CD4-positive, alpha-beta memory T cell (primary cell): ENCODE measurements around the gene RAPGEF3. TPM values are rescaled to one million over a fixed set of nuclear protein-coding genes. Genes with fewer than 3 reads are reported as not detected.
A peak's percentile ranks its signal among the peaks of the same experiment; 100 is the strongest.

ENCODE experiments used
- CTCF ChIA-PET: fragments of 350-600 bp; sonication (Branson Sonifier 250); formaldehyde crosslinking; loops from one replicate; lab custom pipeline; 2021; ENCODE audit warnings: inconsistent platforms; ENCODE audit not compliant: partially characterized antibody; lab: Charles Lee
- POLR2A ChIA-PET: fragments of 350-600 bp; sonication (Branson Sonifier 250); formaldehyde crosslinking; loops from one replicate; lab custom pipeline; 2021; ENCODE audit not compliant: partially characterized antibody; lab: Charles Lee
- DNase-seq, 5 donors: peaks; one replicate each; pipeline versions ENCODE4 v3.0.0 to v3.0.0-alpha.2; 2020 to 2022; ENCODE audit warnings: mixed read lengths in 1 of 5
- H3K27ac ChIP-seq: one replicate; pipeline ENCODE4 v1.7.0; 2013; ENCODE audit warnings: low read depth, low read length
- H3K27me3 ChIP-seq: 2 replicates; pipeline ENCODE4 v1.7.0; 2013; ENCODE audit warnings: mild to moderate bottlenecking, low read length, moderate library complexity; ENCODE audit not compliant: insufficient read depth
- H3K36me3 ChIP-seq: 2 replicates; pipeline ENCODE4 v1.7.0; 2013; ENCODE audit warnings: mild to moderate bottlenecking, low read length, moderate library complexity; ENCODE audit not compliant: insufficient read depth
- H3K4me1 ChIP-seq: 2 replicates; pipeline ENCODE4 v1.7.0; 2013; ENCODE audit warnings: mild to moderate bottlenecking, low read length, moderate library complexity; ENCODE audit not compliant: insufficient read depth
- H3K4me3 ChIP-seq, 2 donors: one replicate each; pipeline ENCODE4 v1.7.0; 2013; ENCODE audit warnings: low read length in 2 of 2, mild to moderate bottlenecking in 1 of 2
- H3K9me3 ChIP-seq, 2 donors: one replicate each; pipeline ENCODE4 v1.7.0; 2013; ENCODE audit warnings: low read length in 2 of 2, control low read depth in 1 of 2; ENCODE audit not compliant: control insufficient read depth in 1 of 2
- H3K27ac Mint-ChIP-seq, 7 donors: one replicate each; pipeline ENCODE4 v1.8.0; 2020 to 2021; ENCODE audit warnings: mixed read lengths in 7 of 7, mild to moderate bottlenecking in 6 of 7, inconsistent platforms in 3 of 7, moderate library complexity in 3 of 7
- H3K27me3 Mint-ChIP-seq, 2 donors: one replicate each; pipeline ENCODE4 v1.8.0; 2020 to 2021; ENCODE audit warnings: mixed read lengths in 2 of 2
- H3K36me3 Mint-ChIP-seq, 2 donors: one replicate each; pipeline ENCODE4 v1.8.0; 2020 to 2021; ENCODE audit warnings: mixed read lengths in 2 of 2, inconsistent platforms in 1 of 2, mild to moderate bottlenecking in 1 of 2
- H3K4me1 Mint-ChIP-seq, 4 donors: one replicate each; pipeline ENCODE4 v1.8.0; 2020 to 2021; ENCODE audit warnings: mixed read lengths in 4 of 4, mild to moderate bottlenecking in 1 of 4
- H3K4me3 Mint-ChIP-seq, 8 donors: one replicate each; pipeline ENCODE4 v1.8.0; 2020 to 2021; ENCODE audit warnings: mixed read lengths in 8 of 8, mild to moderate bottlenecking in 7 of 8, moderate library complexity in 6 of 8, inconsistent platforms in 3 of 8
- H3K9me3 Mint-ChIP-seq, 8 donors: one replicate each; pipeline ENCODE4 v1.8.0; 2020 to 2021; ENCODE audit warnings: mixed read lengths in 8 of 8, mild to moderate bottlenecking in 5 of 8, inconsistent platforms in 3 of 8, moderate library complexity in 1 of 8
- intact Hi-C: fragments of 100-400 bp; cut with micrococcal nuclease; formaldehyde crosslinking; loops from one replicate; pipeline ENCODE4 v1.15.1; 2023
- polyA plus RNA-seq, 2 donors: library from polyadenylated mRNA; unstranded; fragments of 300-500 nt; fragmentation: Illumina TruSeq; gene quantifications; one replicate each; pipeline ENCODE4 v1.2.3, GENCODE V29; 2021
- total RNA-seq, 2 experiments: library from RNA; stranded (reverse); gene quantifications; one replicate each; pipeline ENCODE4 v1.2.3, GENCODE V29; 2021

Gene RAPGEF3
- total and polyA plus RNA-seq, 4 experiments from 2014 or later, result 0.14 to 0.39 (median 0.15) TPM; not detected in 1

DNA sequence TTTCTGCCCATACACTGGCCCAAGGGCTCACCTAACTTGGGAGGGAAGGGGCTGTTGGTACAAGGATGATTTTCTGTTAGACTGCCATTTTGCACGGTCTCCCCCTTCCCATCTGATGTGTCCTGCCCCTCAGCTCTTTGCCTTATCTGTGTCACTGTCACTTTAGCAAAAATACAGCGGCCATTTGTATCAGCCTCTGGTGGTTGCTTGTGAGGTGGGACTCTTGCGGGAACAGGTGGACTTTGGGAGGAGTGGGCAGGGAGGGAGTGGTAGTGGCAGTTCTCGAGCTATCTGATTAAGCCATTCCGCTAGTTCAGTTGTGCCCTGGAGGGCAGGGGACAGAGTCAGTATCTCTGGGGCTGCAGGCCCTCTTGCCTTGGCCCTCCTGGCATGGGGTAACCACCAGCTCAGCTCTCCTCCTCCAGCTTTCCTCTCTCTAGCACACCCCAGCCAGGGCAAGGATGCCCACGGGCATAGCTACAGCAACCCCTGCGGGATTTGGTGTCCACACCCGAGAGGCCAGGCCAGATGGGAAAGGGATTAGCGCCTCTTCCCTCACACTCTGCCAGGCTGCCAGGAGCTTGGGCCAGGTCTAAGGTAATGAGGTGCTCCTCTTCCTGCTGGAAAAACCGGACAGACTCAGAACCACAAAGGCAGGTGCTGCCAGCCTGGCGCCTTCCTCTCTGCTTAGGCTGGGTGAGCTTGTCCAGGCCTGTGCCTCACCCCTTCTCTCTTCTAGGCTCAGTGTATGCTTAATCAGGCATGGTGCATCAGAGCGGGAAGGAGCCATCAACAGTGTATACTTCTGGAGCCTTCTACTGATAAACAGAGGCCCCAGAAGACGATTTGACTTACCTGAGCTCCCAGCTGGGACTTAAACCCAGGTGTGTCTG, 23.0 kb upstream of the RAPGEF3 start:
- ChIA-PET CTCF (interaction anchor here (0.9 to 20.2 kb wide), 12 partner anchors 9 to 70 kb away, joined by 3 to 671 read pairs (median 6); partner anchors contain the start of gene RPAP3), POLR2A (interaction anchor here (0.6 to 6.2 kb wide), 8 partner anchors 9 to 56 kb away, joined by 3 to 41 read pairs (median 5); partner anchors contain the start of genes HDAC7 and SLC48A1)
- DNase-seq, result no peak
- Histone ChIP-seq H3K27ac (no peak overlapping the region), H3K36me3 (peaks cover 35% of the 10 kb centered on the region), H3K4me1 (peaks cover 4% of the 10 kb centered on the region), H3K4me3 (no peak overlapping the region), H3K27me3 (no peaks in the 10 kb centered on the region), H3K9me3 (no peaks in the 10 kb centered on the region)
- peaks cover 7 to 15% (median 9%) of the 10 kb centered on the region in 4 donors for H3K4me1 Mint-ChIP-seq
- H3K27ac Mint-ChIP-seq, result peak overlapping the region in 6 of 7 donors; percentile 35 to 84 (median 67)
- H3K27me3 Mint-ChIP-seq, result no peaks in the 10 kb centered on the region
- intact Hi-C loops, result no loop called here
- peaks cover 8 to 47% of the 10 kb centered on the region in 2 donors for H3K36me3 Mint-ChIP-seq
- no peaks in the 10 kb centered on the region for H3K9me3 Mint-ChIP-seq
- no peak overlapping the region for H3K4me3 Mint-ChIP-seq

DNA sequence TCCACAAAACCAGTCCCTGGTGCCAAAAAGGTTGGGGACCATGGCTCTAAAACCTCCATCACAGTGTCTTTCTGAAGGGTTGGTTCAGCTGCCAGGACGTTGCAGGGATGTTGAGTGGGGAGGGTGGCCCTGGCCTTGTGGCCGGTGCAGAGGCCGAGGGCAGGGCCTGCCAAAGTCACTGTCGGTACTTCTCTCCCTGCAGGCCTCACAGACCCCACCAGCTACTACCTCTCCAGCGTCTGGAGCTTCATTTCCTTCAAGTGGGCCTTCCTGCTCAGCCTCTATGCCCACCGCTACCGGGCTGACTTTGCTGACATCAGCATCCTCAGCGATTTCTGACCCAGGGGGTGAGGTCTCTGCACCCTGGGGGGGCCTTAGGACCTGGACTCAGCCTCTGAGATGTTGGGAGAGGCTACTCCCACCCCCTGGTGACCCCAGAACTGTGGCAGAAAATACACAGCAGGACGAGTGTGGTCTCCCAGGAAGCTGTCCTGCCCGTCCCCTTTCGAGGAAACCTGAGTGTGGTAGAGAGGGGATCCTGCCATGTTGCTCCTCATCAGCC, 21.3 kb upstream of the RAPGEF3 start:
- ChIA-PET POLR2A (interaction anchor here (0.7 to 6.2 kb wide), 10 partner anchors 17 to 58 kb away, joined by 3 to 41 read pairs (median 5); partner anchors contain the start of gene HDAC7), CTCF (interaction anchor here (0.8 to 20.2 kb wide), 17 partner anchors 10 to 114 kb away, joined by 3 to 671 read pairs (median 5); partner anchors contain the start of genes HDAC7 and RPAP3)
- H3K36me3 ChIP-seq, result peaks cover 18% of the 10 kb centered on the region
- peaks cover 7 to 20% (median 9%) of the 10 kb centered on the region in 4 donors for H3K4me1 Mint-ChIP-seq
- H3K4me3 Mint-ChIP-seq, result no peak overlapping the region
- no peak overlapping the region for H3K4me3 ChIP-seq
- H3K9me3 ChIP-seq, result no peaks in the 10 kb centered on the region
- H3K9me3 Mint-ChIP-seq, result no peaks in the 10 kb centered on the region
- no peaks in the 10 kb centered on the region for H3K27me3 ChIP-seq
- H3K4me1 ChIP-seq, result peaks cover 4% of the 10 kb centered on the region
- no peak overlapping the region for H3K27ac ChIP-seq
- H3K36me3 Mint-ChIP-seq, result peaks cover 5 to 30% of the 10 kb centered on the region in 2 donors
- intact Hi-C loops, result loop anchor here (1.0 to 2.0 kb wide), 5 partner anchors 29 to 129 kb away; no protein-coding TSS in a partner anchor
- peak overlapping the region in 1 of 7 donors; percentile 15 for H3K27ac Mint-ChIP-seq
- no peaks in the 10 kb centered on the region for H3K27me3 Mint-ChIP-seq
- DNase-seq, result no peak

DNA sequence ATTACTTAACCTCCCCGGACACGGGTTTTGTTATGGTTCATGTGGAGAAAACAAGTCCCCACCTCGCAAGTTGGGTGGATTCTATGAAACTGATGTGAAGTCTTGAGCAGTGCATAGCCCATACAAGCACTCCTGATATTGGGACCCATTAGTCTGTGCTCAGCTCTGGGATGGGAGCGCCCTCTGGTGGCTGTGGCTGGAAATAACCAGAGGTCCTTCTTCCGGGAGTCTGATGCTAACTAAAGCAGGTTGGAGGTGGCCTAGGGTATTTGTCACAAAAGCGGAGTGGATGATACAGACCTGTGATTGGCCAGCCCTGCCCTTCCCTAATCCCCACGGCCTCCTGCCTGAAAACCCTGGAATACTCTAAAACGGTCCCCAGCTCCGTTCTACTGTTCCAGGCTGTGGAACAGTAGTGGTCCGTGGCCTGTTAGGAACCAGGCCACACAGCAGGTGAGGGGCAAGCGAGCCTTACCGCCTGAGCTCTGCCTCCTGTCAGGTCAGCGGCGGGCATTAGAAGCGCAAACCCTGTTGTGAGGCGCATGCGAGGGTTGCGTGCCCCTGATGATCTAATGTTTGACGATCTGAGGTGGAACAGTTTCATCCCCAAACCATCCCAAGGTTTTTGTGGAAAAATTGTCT, 20.7 kb upstream of the RAPGEF3 start:
- Mint-ChIP-seq H3K27ac (peak overlapping the region in 4 of 7 donors; percentile 3 to 83 (median 81)), H3K27me3 (no peaks in the 10 kb centered on the region), H3K36me3 (peaks cover 0 to 24% of the 10 kb centered on the region in 2 donors), H3K4me3 (peak overlapping the region in 1 of 8 donors; percentile 12), H3K9me3 (no peaks in the 10 kb centered on the region), H3K4me1 (peaks cover 7 to 24% (median 12%) of the 10 kb centered on the region in 4 donors)
- intact Hi-C loops, result loop anchor here (1.0 to 2.0 kb wide), 5 partner anchors 29 to 128 kb away; no protein-coding TSS in a partner anchor
- ChIA-PET CTCF (interaction anchor here (0.7 to 20.2 kb wide), 18 partner anchors 9 to 115 kb away, joined by 3 to 671 read pairs (median 6); partner anchors contain the start of genes HDAC7 and RPAP3), POLR2A (interaction anchor here (0.7 to 6.2 kb wide), 11 partner anchors 18 to 64 kb away, joined by 3 to 41 read pairs (median 5); partner anchors contain the start of gene HDAC7)
- no peaks in the 10 kb centered on the region for H3K27me3 ChIP-seq
- no peaks in the 10 kb centered on the region for H3K9me3 ChIP-seq
- H3K4me3 ChIP-seq, result no peak overlapping the region
- DNase-seq, result peak; percentile 84 to 87 (median 86)
- peaks cover 7% of the 10 kb centered on the region for H3K4me1 ChIP-seq
- no peak overlapping the region for H3K27ac ChIP-seq
- peaks cover 12% of the 10 kb centered on the region for H3K36me3 ChIP-seq

DNA sequence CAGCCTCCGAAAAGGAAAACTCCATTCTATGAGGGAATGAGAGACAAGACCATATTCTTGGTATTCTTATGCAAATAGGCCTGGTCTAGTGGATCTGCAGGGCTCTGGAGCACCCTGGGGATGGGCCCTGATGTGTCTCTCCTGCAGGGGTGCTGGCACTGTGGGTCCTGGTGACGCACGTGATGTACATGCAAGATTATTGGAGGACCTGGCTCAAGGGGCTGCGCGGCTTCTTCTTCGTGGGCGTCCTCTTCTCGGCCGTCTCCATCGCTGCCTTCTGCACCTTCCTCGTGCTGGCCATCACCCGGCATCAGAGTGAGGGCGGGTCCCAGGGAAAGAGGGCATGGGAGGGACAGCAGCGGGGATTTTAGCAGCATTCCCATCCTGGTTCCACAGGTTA, 20.2 kb upstream of the RAPGEF3 start:
- peaks cover 7% of the 10 kb centered on the region for H3K36me3 ChIP-seq
- Mint-ChIP-seq H3K27ac (peak overlapping the region in 1 of 7 donors; percentile 80), H3K36me3 (peaks cover 0 to 19% of the 10 kb centered on the region in 2 donors), H3K4me3 (no peak overlapping the region), H3K27me3 (no peaks in the 10 kb centered on the region), H3K9me3 (no peaks in the 10 kb centered on the region), H3K4me1 (peaks cover 9 to 29% (median 15%) of the 10 kb centered on the region in 4 donors)
- no peak overlapping the region for H3K27ac ChIP-seq
- ChIA-PET CTCF (interaction anchor here (0.7 to 20.2 kb wide), 12 partner anchors 9 to 67 kb away, joined by 3 to 671 read pairs (median 12); partner anchors contain the start of genes HDAC7 and RPAP3), POLR2A (interaction anchor here (1.1 to 6.2 kb wide), 7 partner anchors 34 to 63 kb away, joined by 3 to 41 read pairs (median 6); partner anchors contain the start of gene HDAC7)
- no peak for DNase-seq
- H3K9me3 ChIP-seq, result no peaks in the 10 kb centered on the region
- intact Hi-C loops, result loop anchor here (1.0 to 2.0 kb wide), 5 partner anchors 30 to 128 kb away; no protein-coding TSS in a partner anchor
- H3K27me3 ChIP-seq, result no peaks in the 10 kb centered on the region
- no peak overlapping the region for H3K4me3 ChIP-seq
- peaks cover 12% of the 10 kb centered on the region for H3K4me1 ChIP-seq

DNA sequence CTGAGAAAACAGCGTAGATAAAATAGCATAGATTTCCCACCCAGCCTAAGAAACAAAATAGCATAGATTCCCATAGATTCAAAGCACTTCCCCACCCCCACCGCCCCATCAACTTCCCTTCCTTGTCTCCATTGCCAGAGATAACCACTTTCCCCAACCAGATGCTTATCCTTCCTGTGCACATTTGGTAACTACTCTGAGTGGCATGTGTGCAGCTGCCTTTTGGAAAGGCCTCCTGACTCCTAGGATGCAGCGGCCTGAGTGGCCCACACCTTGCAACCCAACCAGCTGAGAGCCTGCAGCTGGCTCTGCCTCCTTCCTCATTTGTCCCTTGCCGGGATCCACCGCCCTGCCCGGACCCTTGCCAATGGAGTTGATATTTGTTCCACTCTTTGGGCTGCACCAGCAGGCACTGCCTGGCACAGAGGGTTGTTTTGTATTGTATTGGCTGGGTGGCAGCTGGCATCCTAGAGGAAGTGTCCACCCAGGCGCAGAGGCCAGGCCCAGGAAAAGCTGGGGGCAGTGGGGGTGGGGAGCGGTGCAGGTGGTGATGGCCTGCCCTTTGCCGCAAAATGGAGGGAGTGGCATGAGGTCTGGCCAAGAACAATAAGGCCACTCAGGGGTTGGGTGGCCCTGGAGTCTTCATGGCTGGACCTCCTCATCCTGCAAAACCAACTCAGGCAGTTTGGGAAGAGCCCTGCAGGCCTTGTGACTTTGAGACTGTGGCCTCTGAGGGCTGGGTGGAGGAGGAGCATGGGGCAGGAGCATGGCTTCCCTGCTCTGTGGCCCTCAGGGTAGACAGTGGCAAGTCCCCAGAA, 19.3 kb upstream of the RAPGEF3 start:
- no peaks in the 10 kb centered on the region for H3K27me3 Mint-ChIP-seq
- POLR2A ChIA-PET, result interaction anchor here (1.2 to 6.2 kb wide), 6 partner anchors 16 to 62 kb away, joined by 3 to 41 read pairs (median 14); partner anchors contain the start of gene HDAC7
- H3K27ac Mint-ChIP-seq, result peak overlapping the region in 3 of 7 donors; percentile 23 to 68 (median 35)
- CTCF ChIA-PET, result interaction anchor here (0.7 to 20.2 kb wide), 13 partner anchors 8 to 66 kb away, joined by 3 to 671 read pairs (median 15); partner anchors contain the start of genes HDAC7, RAPGEF3 and RPAP3
- peaks cover 0 to 9% of the 10 kb centered on the region in 2 donors for H3K36me3 Mint-ChIP-seq
- H3K27me3 ChIP-seq, result no peaks in the 10 kb centered on the region
- DNase-seq, result no peak
- intact Hi-C loops, result loop anchor here (2.0 kb wide), 1 partner anchor 31 kb away; no protein-coding TSS in a partner anchor
- H3K9me3 ChIP-seq, result no peaks in the 10 kb centered on the region
- H3K4me3 Mint-ChIP-seq, result no peak overlapping the region
- H3K4me3 ChIP-seq, result no peak overlapping the region
- H3K27ac ChIP-seq, result no peak overlapping the region
- peaks cover 15% of the 10 kb centered on the region for H3K4me1 ChIP-seq
- H3K4me1 Mint-ChIP-seq, result peaks cover 11 to 33% (median 18%) of the 10 kb centered on the region in 4 donors
- H3K36me3 ChIP-seq, result no peaks in the 10 kb centered on the region
- H3K9me3 Mint-ChIP-seq, result no peaks in the 10 kb centered on the region
